GM18502 (cell line): ENCODE results near the gene CD83.
"Not testable (repeated sequence)": the region's sequence is repeated elsewhere in the genome, so short reads cannot be mapped to it uniquely, and the experiment has no call there.

Source experiments
- ATAC-seq: cut with Tn5 transposase; IDR thresholded peaks from one replicate; pipeline ENCODE4 v1.9.1; 2021; ENCODE audit warnings: mild to moderate bottlenecking; ENCODE audit not compliant: unreplicated experiment, poor library complexity

CD83 gene

GRCh38 chr6:14143305-14143704, 25.7 kb downstream of the CD83 start:
- no peak for ATAC-seq

GRCh38 chr6:14144678-14145113, 27.1 kb downstream of the CD83 start:
- peak; percentile 81 for ATAC-seq

- no peak for ATAC-seq
Measured at GRCh38 chr6:14146506-14147096, 29.0 kb downstream of the CD83 start.

- ATAC-seq, result no peak
Measured at GRCh38 chr6:14147891-14148290, 30.3 kb downstream of the CD83 start.

- no peak for ATAC-seq
Measured at GRCh38 chr6:14148471-14148870, 30.9 kb downstream of the CD83 start.

- ATAC-seq, result no peak
Measured at GRCh38 chr6:14149053-14149738, 31.6 kb downstream of the CD83 start.

GRCh38 chr6:14149739-14150130, 32.2 kb downstream of the CD83 start:
- ATAC-seq, result no peak

- ATAC-seq, result not testable (repeated sequence)
Measured at GRCh38 chr6:14151300-14151699, 33.7 kb downstream of the CD83 start.

- no peak for ATAC-seq
Measured at GRCh38 chr6:14151773-14152172, 34.2 kb downstream of the CD83 start.

- no peak for ATAC-seq
Measured at GRCh38 chr6:14153228-14153627, 35.7 kb downstream of the CD83 start.

GRCh38 chr6:14159090-14159489, 41.5 kb downstream of the CD83 start:
- ATAC-seq, result no peak

- ATAC-seq, result no peak
Measured at GRCh38 chr6:14162826-14163225, 45.3 kb downstream of the CD83 start.

- no peak for ATAC-seq
Measured at GRCh38 chr6:14165091-14165490, 47.5 kb downstream of the CD83 start.

- no peak for ATAC-seq
Measured at GRCh38 chr6:14166839-14167238, 49.3 kb downstream of the CD83 start.

- ATAC-seq, result no peak
Measured at GRCh38 chr6:14170128-14170527, 52.6 kb downstream of the CD83 start.

- ATAC-seq, result no peak
Measured at GRCh38 chr6:14172562-14172961, 55.0 kb downstream of the CD83 start.

- no peak for ATAC-seq
Measured at GRCh38 chr6:14174226-14174625, 56.7 kb downstream of the CD83 start.

GRCh38 chr6:14174996-14175395, 57.4 kb downstream of the CD83 start:
- ATAC-seq, result no peak

GRCh38 chr6:14176429-14176828, 58.9 kb downstream of the CD83 start:
- ATAC-seq, result no peak

GRCh38 chr6:14177413-14178082, 60.0 kb downstream of the CD83 start:
- ATAC-seq, result no peak

GRCh38 chr6:14178083-14178445, 60.5 kb downstream of the CD83 start:
- no peak for ATAC-seq

GRCh38 chr6:14180609-14181008, 63.0 kb downstream of the CD83 start:
- no peak for ATAC-seq
